Keratinocyte (primary cell): ENCODE data around the gene OR51V1.

Experiments used
- CTCF ChIP-seq, 3 experiments: IDR thresholded peaks in 1 of 3; conservative IDR thresholded peaks in 1 of 3; optimal IDR thresholded peaks in 1 of 3; 2 replicates in 2 of 3; 3 replicates in 1 of 3; pipeline versions ENCODE3 to v1.5.1; 2011; ENCODE audit warnings: low read length in 3 of 3, mild to moderate bottlenecking in 3 of 3, moderate library complexity in 2 of 3, control low read depth in 1 of 3, inconsistent platforms in 1 of 3; ENCODE audit not compliant: insufficient read depth in 2 of 3; ENCODE audit errors: extremely low read depth in 1 of 3
- EZH2 ChIP-seq: IDR thresholded peaks from one replicate; pipeline ENCODE4 v1.6.1; 2012; ENCODE audit warnings: inconsistent platforms, mild to moderate bottlenecking, low read length, moderate library complexity

- TF ChIP-seq CTCF (optimal IDR thresholded peaks at IDR 0.05 in 1 of 3, IDR thresholded peaks at IDR 0.05 in 1 of 3, conservative IDR thresholded peaks at IDR 0.05 in 1 of 3; ENCODE audit: extremely low read depth in 1 of 3, insufficient read depth in 2 of 3, low read length in 3 of 3) (no peak), EZH2 (no peak)
Observed at GRCh38 chr11:5223686-5224085, 23.2 kb upstream of the OR51V1 start.
